T-helper 1 cell treated with Interleukin-12 subunit alpha and Interleukin-12 subunit beta and Interleukin-4 antibody, amounts not matched to agents 30 μg/mL and 1 μg/mL, for 36 hours (primary cell): Measurements from ENCODE around the gene PPP1CA.

Source experiments
- H3K27ac Mint-ChIP-seq: one replicate; pipeline ENCODE4 v1.8.0; 2021; ENCODE audit warnings: mild to moderate bottlenecking, mixed read lengths
- H3K27me3 Mint-ChIP-seq: one replicate; pipeline ENCODE4 v1.8.0; 2021; ENCODE audit warnings: low read depth, mixed read lengths
- H3K36me3 Mint-ChIP-seq: one replicate; pipeline ENCODE4 v1.8.0; 2021; ENCODE audit warnings: low read depth, mixed read lengths
- H3K4me1 Mint-ChIP-seq: one replicate; pipeline ENCODE4 v1.8.0; 2021; ENCODE audit warnings: low read depth, mixed read lengths
- H3K4me3 Mint-ChIP-seq: one replicate; pipeline ENCODE4 v1.8.0; 2021; ENCODE audit warnings: mild to moderate bottlenecking, moderate library complexity, mixed read lengths
- H3K9me3 Mint-ChIP-seq: one replicate; pipeline ENCODE4 v1.8.0; 2021; ENCODE audit warnings: mixed read lengths

PPP1CA gene

GRCh38 chr11:67401495-67402191 is at the start of gene PPP1CA:
TSS of gene PPP1CA (minus strand) at chr11:67401858. CDS start at chr11:67401782, 76 bp downstream.
- Mint-ChIP-seq H3K9me3 (no peaks in the 10 kb centered on the region), H3K4me1 (peaks cover 31% of the 10 kb centered on the region), H3K27ac (peak within 1 kb of the TSS; percentile 79), H3K36me3 (peaks cover 46% of the 10 kb centered on the region), H3K4me3 (peak within 1 kb of the TSS; percentile 92), H3K27me3 (no peaks in the 10 kb centered on the region)

GRCh38 chr11:67450796-67451657 is 49.4 kb upstream of the PPP1CA start:
- H3K27ac Mint-ChIP-seq: no peak overlapping the region
- no peaks in the 10 kb centered on the region for H3K9me3 Mint-ChIP-seq
- no peak overlapping the region for H3K4me3 Mint-ChIP-seq
- peaks cover 2% of the 10 kb centered on the region for H3K36me3 Mint-ChIP-seq
- no peaks in the 10 kb centered on the region for H3K27me3 Mint-ChIP-seq
- peaks cover 17% of the 10 kb centered on the region for H3K4me1 Mint-ChIP-seq

- Mint-ChIP-seq H3K27me3 (no peaks in the 10 kb centered on the region), H3K4me3 (no peak overlapping the region), H3K4me1 (peaks cover 32% of the 10 kb centered on the region), H3K9me3 (no peaks in the 10 kb centered on the region), H3K36me3 (peaks cover 3% of the 10 kb centered on the region), H3K27ac (peak overlapping the region; percentile 42)
Measured at GRCh38 chr11:67449116-67449844, 47.6 kb upstream of the PPP1CA start.

DNA sequence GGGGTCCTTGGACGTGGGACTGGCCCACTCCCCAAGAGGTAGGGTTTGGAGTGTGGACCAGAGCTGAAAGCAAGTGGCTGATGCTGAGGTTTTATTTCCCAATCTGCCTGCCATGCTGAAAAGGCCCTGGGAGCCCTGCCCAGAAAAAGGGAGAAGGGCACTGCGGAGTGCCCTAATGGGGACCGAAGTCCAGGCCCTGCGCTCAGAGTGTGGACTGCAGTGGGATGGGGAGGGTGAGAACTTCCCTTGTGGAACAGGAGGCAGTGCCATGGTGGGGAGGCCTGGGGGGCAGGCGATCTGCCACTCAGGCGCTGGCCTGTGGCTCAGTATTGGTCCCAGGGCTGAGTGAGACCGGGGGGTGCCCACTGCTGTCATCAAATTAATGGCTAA is 46.6 kb upstream of the PPP1CA start:
- no peaks in the 10 kb centered on the region for H3K9me3 Mint-ChIP-seq
- no peaks in the 10 kb centered on the region for H3K27me3 Mint-ChIP-seq
- no peak overlapping the region for H3K27ac Mint-ChIP-seq
- H3K4me3 Mint-ChIP-seq: no peak overlapping the region
- H3K36me3 Mint-ChIP-seq: peaks cover 3% of the 10 kb centered on the region
- peaks cover 39% of the 10 kb centered on the region for H3K4me1 Mint-ChIP-seq

DNA sequence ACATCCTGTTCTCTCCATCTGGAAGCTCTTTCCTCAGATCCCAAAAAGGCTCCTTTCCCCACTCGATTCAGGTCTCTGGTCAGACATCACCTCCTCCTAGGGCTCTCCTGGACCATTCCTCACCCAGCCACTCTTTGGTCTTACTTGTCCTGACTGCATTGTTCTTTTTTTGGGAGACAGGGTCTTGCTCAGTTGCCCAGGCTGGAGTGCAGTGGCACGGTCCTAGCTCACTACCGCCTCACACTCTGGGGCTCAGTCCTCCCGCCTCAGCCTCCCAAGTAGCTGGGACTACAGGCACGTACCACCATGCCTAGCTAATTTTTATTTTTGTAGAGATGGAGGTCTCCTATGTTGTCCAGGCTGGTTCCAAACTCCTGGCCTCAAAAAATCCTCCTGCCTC is 43.9 kb upstream of the PPP1CA start:
- no peaks in the 10 kb centered on the region for H3K9me3 Mint-ChIP-seq

GRCh38 chr11:67442504-67443404 is 41.1 kb upstream of the PPP1CA start:
- H3K27me3 Mint-ChIP-seq: no peaks in the 10 kb centered on the region
- no peaks in the 10 kb centered on the region for H3K9me3 Mint-ChIP-seq
- peak overlapping the region; percentile 85 for H3K27ac Mint-ChIP-seq
- peak overlapping the region; percentile 75 for H3K4me3 Mint-ChIP-seq
- peaks cover 19% of the 10 kb centered on the region for H3K36me3 Mint-ChIP-seq
- H3K4me1 Mint-ChIP-seq: peaks cover 59% of the 10 kb centered on the region

More for the DNA sequence above, 43.9 kb upstream of the PPP1CA start:
- Mint-ChIP-seq H3K27me3 (no peaks in the 10 kb centered on the region), H3K36me3 (peaks cover 3% of the 10 kb centered on the region), H3K27ac (peak overlapping the region; percentile 87), H3K4me1 (peaks cover 48% of the 10 kb centered on the region), H3K4me3 (peak overlapping the region; percentile 81)

- H3K4me3 Mint-ChIP-seq: peak overlapping the region; percentile 28
- H3K27ac Mint-ChIP-seq: peak overlapping the region; percentile 85
- H3K4me1 Mint-ChIP-seq: peaks cover 56% of the 10 kb centered on the region
- no peaks in the 10 kb centered on the region for H3K27me3 Mint-ChIP-seq
- H3K36me3 Mint-ChIP-seq: peaks cover 24% of the 10 kb centered on the region
- no peaks in the 10 kb centered on the region for H3K9me3 Mint-ChIP-seq
Measured at GRCh38 chr11:67441731-67442351, 40.2 kb upstream of the PPP1CA start.

DNA sequence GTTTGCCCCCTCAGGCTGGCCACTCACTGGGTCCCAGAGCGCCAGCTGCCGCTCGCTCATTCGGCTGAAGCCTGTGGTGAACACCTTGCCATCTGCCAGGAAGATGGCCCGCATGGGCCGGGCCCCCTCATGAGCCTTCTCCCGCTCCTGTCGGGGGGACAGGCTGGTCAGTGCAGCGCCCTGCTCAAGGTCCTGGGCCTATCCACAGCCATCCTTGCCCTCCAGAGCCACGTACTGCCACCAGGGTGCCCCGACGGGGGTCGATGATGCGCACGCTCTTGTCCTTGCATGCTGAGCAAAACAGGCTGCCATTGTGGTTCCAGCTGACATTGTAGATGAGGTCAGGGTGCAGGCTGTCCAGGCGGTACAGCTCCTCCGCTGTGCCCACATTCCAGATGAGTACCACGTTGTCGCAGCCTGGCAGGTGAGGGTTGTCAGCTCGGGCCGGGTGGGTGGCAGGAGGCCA is 39.5 kb upstream of the PPP1CA start:
- H3K4me1 Mint-ChIP-seq: peaks cover 52% of the 10 kb centered on the region
- H3K27me3 Mint-ChIP-seq: no peaks in the 10 kb centered on the region
- H3K36me3 Mint-ChIP-seq: peaks cover 28% of the 10 kb centered on the region
- H3K27ac Mint-ChIP-seq: peak overlapping the region; percentile 45
- no peaks in the 10 kb centered on the region for H3K9me3 Mint-ChIP-seq
- H3K4me3 Mint-ChIP-seq: peak overlapping the region; percentile 31

DNA sequence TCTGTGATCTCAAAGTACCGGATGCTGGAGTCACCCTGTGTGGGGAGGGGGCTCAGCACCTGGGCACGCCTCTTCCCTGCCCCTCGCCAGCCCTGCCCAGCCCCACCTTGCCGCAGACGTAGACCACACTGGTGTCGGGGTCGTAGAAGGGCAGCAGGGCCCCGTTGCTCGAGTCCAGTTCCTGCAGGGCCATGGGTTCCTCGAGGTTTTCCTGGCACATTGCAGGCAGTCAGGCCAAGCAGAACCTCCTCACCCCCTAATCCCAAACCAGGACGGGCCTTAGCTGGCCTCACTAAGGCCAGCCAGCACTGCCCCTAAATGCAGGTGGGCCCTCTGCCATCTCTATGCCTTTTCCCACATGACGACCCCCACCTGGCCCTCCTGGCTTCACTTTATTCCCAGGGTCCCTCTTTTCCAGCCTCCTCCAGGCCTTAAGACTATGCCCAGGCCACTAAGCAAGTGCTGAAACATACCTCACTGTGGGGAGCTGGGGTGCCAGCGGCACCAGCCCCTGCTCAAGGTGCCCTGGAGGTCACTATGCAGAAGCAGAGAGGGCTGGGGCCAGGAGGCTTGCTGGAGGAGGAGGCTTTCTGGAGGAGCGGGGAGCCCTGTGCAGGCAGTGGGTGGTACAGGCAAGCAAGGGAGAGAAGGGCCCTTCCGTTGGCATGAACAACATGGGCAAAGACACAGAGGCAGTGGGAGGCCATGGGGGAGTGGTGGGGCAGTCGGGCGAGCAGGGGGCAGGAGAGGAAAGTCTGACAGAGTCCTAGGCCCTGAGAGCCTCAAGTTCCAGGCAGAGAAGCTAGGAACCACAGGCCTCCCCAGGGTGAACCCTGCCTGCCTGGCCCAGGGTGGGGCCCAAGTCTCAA is 38.8 kb upstream of the PPP1CA start:
- H3K36me3 Mint-ChIP-seq: peaks cover 29% of the 10 kb centered on the region
- peaks cover 47% of the 10 kb centered on the region for H3K4me1 Mint-ChIP-seq
- H3K27ac Mint-ChIP-seq: peak overlapping the region; percentile 99
- H3K4me3 Mint-ChIP-seq: peak overlapping the region; percentile 99
- no peaks in the 10 kb centered on the region for H3K9me3 Mint-ChIP-seq
- no peaks in the 10 kb centered on the region for H3K27me3 Mint-ChIP-seq

DNA sequence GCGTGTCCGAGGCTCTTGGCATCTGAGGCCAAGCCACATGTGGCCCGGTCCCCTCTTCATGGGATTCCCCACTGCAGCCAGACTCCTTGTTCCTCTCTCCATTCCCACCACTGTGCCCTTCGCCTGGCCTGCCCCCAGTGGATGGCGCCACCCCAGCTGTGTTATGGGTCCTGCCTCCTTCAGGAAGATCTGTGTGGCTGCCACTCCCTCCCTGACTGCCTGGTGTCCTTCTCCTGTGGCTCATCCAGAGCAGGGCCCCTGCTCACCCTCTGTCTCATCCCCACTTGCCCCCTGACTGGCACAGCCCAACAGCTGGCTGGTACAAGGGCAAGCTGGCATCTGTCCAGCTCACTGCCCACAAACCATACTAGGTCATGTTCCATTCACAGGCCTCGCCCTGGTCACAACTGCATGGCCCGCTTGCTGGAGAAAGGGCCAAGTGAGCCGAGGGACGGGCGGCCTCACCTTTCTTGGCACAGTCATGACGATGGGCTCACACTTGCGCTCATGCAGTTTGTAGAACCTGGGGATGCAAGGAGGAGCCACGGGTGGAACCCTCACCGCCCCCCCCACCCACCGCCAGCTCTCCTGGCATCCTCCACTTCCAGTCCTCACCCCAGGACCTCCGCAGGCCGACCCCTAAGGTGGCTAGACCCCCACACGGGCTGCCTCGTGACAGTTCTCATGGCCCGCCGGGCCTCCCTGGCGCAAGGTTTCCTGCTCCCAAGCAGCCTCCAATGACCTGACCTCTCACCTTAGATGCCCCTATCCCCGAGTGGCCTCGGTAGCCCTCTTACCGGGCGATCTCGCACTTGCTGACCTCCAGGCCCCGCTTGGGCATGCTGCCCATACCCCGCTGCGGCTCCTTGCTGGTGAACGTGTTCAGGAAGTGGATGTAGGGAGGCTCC is 37.9 kb upstream of the PPP1CA start:
- peaks cover 33% of the 10 kb centered on the region for H3K36me3 Mint-ChIP-seq
- H3K4me3 Mint-ChIP-seq: peak overlapping the region; percentile 99
- no peaks in the 10 kb centered on the region for H3K27me3 Mint-ChIP-seq
- H3K9me3 Mint-ChIP-seq: no peaks in the 10 kb centered on the region
- H3K27ac Mint-ChIP-seq: peak overlapping the region; percentile 99
- peaks cover 42% of the 10 kb centered on the region for H3K4me1 Mint-ChIP-seq

- no peaks in the 10 kb centered on the region for H3K27me3 Mint-ChIP-seq
- H3K9me3 Mint-ChIP-seq: no peaks in the 10 kb centered on the region
- peaks cover 33% of the 10 kb centered on the region for H3K36me3 Mint-ChIP-seq
- H3K4me3 Mint-ChIP-seq: peak overlapping the region; percentile 99
- peak overlapping the region; percentile 99 for H3K27ac Mint-ChIP-seq
- peaks cover 34% of the 10 kb centered on the region for H3K4me1 Mint-ChIP-seq
Measured at GRCh38 chr11:67438158-67438902, 36.7 kb upstream of the PPP1CA start.
